HepG2 (cell line): ENCODE data around the gene NT5DC1. TPM values are rescaled to one million over a fixed set of nuclear protein-coding genes. Genes with fewer than 3 reads are reported as not detected.

Experiments
- ARID4A ChIP-seq: sonication (generic); formaldehyde crosslinking; IDR thresholded peaks from 2 replicates; pipeline ENCODE4 v1.5.0; 2020; ENCODE audit warnings: mild to moderate bottlenecking, missing genetic modification reagents, borderline replicate concordance
- ARNT ChIP-seq: fragments of 450-650 bp; IDR thresholded peaks from 2 replicates; pipeline ENCODE4 v1.6.1; 2017
- CCDC6 ChIP-seq: sonication (generic); formaldehyde crosslinking; IDR thresholded peaks from 2 replicates; pipeline ENCODE4 v1.8.1; 2022; ENCODE audit warnings: mild to moderate bottlenecking, missing genetic modification reagents, moderate library complexity
- CSRNP2 ChIP-seq: sonication (generic); formaldehyde crosslinking; conservative IDR thresholded peaks from 2 replicates; pipeline ENCODE4 v1.8.0; 2022; ENCODE audit warnings: low read depth, missing genetic modification reagents
- GABPA ChIP-seq, 2 experiments: IDR thresholded peaks; 2 replicates each; pipeline ENCODE4 v1.6.1; 2011 to 2016; ENCODE audit warnings: low read depth in 2 of 2, low read length in 1 of 2, missing biosample characterization in 1 of 2, missing genetic modification characterization in 1 of 2
- GZF1 ChIP-seq: sonication (generic); formaldehyde crosslinking; IDR thresholded peaks from 2 replicates; pipeline ENCODE4 v1.5.1; 2020; ENCODE audit warnings: mild to moderate bottlenecking, missing genetic modification reagents
- MTF2 ChIP-seq: sonication (generic); formaldehyde crosslinking; IDR thresholded peaks from 2 replicates; pipeline ENCODE4 v1.5.0; 2020; ENCODE audit warnings: missing genetic modification reagents, borderline replicate concordance
- MYC ChIP-seq: sonication (generic); formaldehyde crosslinking; IDR thresholded peaks from 2 replicates; pipeline ENCODE4 v1.9.0; 2021; ENCODE audit warnings: missing genetic modification reagents, borderline replicate concordance
- PRPF4 ChIP-seq: fragments of 200-400 bp; formaldehyde crosslinking; IDR thresholded peaks from 2 replicates; pipeline ENCODE4 v1.6.1; 2016; ENCODE audit warnings: low read length, low read depth; ENCODE audit not compliant: poor library complexity, severe bottlenecking
- RBM22 ChIP-seq: fragments of 200-400 bp; formaldehyde crosslinking; optimal IDR thresholded peaks from 2 replicates; pipeline ENCODE3; 2017; ENCODE audit warnings: mild to moderate bottlenecking, low read length, moderate library complexity
- SAP130 ChIP-seq: IDR thresholded peaks from 2 replicates; pipeline ENCODE4 v1.6.1; 2016; ENCODE audit warnings: low read depth
- SPEN ChIP-seq: sonication (generic); formaldehyde crosslinking; IDR thresholded peaks from 2 replicates; pipeline ENCODE4 v1.5.1; 2020; ENCODE audit warnings: low read depth, mild to moderate bottlenecking, missing genetic modification reagents
- TAF1 ChIP-seq: sonication (generic); formaldehyde crosslinking; IDR thresholded peaks from 2 replicates; pipeline ENCODE4 v1.4.0; 2020; ENCODE audit warnings: missing genetic modification reagents
- YY1 ChIP-seq: IDR thresholded peaks from 2 replicates; pipeline ENCODE4 v1.6.1; 2011; ENCODE audit warnings: low read length, low read depth, moderate library complexity, mild to moderate bottlenecking; ENCODE audit not compliant: insufficient read depth, insufficient replicate concordance
- ZBTB8A ChIP-seq: sonication (generic); formaldehyde crosslinking; IDR thresholded peaks from 2 replicates; pipeline ENCODE4 v1.4.0; 2020; ENCODE audit warnings: mild to moderate bottlenecking, low read depth, missing genetic modification reagents, borderline replicate concordance
- ZNF292 ChIP-seq: sonication (generic); formaldehyde crosslinking; IDR thresholded peaks from 2 replicates; pipeline ENCODE4 v1.8.1; 2022; ENCODE audit warnings: mild to moderate bottlenecking, low read depth, missing genetic modification reagents, borderline replicate concordance
- ZNF326 ChIP-seq: sonication (generic); formaldehyde crosslinking; IDR thresholded peaks from 2 replicates; pipeline ENCODE4 v1.4.0; 2020; ENCODE audit warnings: missing genetic modification reagents, borderline replicate concordance
- ZNF460 ChIP-seq: sonication (generic); formaldehyde crosslinking; IDR thresholded peaks from 2 replicates; pipeline ENCODE4 v1.5.1; 2020; ENCODE audit warnings: missing genetic modification reagents, mild to moderate bottlenecking, borderline replicate concordance
- ZNF558 ChIP-seq: sonication (generic); formaldehyde crosslinking; IDR thresholded peaks from 2 replicates; pipeline ENCODE4 v1.9.0; 2022; ENCODE audit warnings: mild to moderate bottlenecking, missing genetic modification reagents, borderline replicate concordance
- polyA plus RNA-seq, 8 experiments: library from polyadenylated mRNA; depleted of rRNA in 3 of 8; stranded (reverse) in 7 of 8; unstranded in 1 of 8; fragments of >200 nt; fragmentation: Illumina TruSeq in 4 of 8; extraction: Trizol in 4 of 8; gene quantifications; 2 replicates each; pipeline versions ENCODE4 v1.2.1 to v1.2.3, GENCODE V29; 2011 to 2016; ENCODE audit warnings: low read depth in 4 of 8, missing spikeins in 1 of 8, mixed read lengths in 1 of 8; ENCODE audit not compliant: insufficient read depth in 1 of 8
- total RNA-seq, 5 experiments: library from RNA; depleted of rRNA; stranded (reverse); fragments of >200 nt; fragmentation: Illumina TruSeq; extraction: Trizol; gene quantifications; 2 replicates each; pipeline ENCODE4 v1.2.3, GENCODE V29; 2016; ENCODE audit warnings: low read depth in 1 of 5
- TF ChIP-seq, protein P1 (sequence below): sonication (generic); formaldehyde crosslinking; IDR thresholded peaks from 2 replicates; pipeline ENCODE4 v1.5.1; 2020; ENCODE audit warnings: missing genetic modification reagents, mild to moderate bottlenecking, borderline replicate concordance

Gene NT5DC1
- total and polyA plus RNA-seq, 2 of the 13 experiments (the other 11 are each of a cell fraction or from before 2014, with no cell fraction given) = 27.0 to 56.1 TPM

GRCh38 chr6:116253505-116254296 is 153.0 kb downstream of the NT5DC1 start, which contains the start of gene TSPYL4 (continued):
- TF ChIP-seq GABPA (IDR thresholded peaks at IDR 0.05; ENCODE audit: low read depth, low read length) (no peak; the same call in 1 of the 2 replicates), GABPA (CRISPR knock-in tag; IDR thresholded peaks at IDR 0.05; ENCODE audit: low read depth) (peak; percentile 82), ZBTB8A (CRISPR knock-in tag) (no peak), MYC (CRISPR knock-in tag) (peak; percentile 24; the same call in 1 of the 2 replicates), GZF1 (CRISPR knock-in tag) (peak; percentile 89), CCDC6 (CRISPR knock-in tag) (peak; percentile 12; the same call in 1 of the 2 replicates), PRPF4 (no peak), CSRNP2 (no peak), ARID4A (CRISPR knock-in tag) (peak; percentile 88), SAP130 (CRISPR knock-in tag) (peak; percentile 91), TAF1 (CRISPR knock-in tag) (peak; percentile 53; the same call in 1 of the 2 replicates), ARNT (no peak), MTF2 (CRISPR knock-in tag) (0 out of 2 replicates have a peak, but pooled peaks have one; percentile 37), ZNF558 (CRISPR knock-in tag) (peak; percentile 92; the same call in 1 of the 2 replicates), RBM22 (peak; percentile 93), ZNF292 (CRISPR knock-in tag) (peak; percentile 96), YY1 (peak; percentile 62), ZNF460 (CRISPR knock-in tag) (no peak), ZNF326 (CRISPR knock-in tag) (no peak), SPEN (CRISPR knock-in tag) (peak; percentile 57)
- TF ChIP-seq, protein P1, sequence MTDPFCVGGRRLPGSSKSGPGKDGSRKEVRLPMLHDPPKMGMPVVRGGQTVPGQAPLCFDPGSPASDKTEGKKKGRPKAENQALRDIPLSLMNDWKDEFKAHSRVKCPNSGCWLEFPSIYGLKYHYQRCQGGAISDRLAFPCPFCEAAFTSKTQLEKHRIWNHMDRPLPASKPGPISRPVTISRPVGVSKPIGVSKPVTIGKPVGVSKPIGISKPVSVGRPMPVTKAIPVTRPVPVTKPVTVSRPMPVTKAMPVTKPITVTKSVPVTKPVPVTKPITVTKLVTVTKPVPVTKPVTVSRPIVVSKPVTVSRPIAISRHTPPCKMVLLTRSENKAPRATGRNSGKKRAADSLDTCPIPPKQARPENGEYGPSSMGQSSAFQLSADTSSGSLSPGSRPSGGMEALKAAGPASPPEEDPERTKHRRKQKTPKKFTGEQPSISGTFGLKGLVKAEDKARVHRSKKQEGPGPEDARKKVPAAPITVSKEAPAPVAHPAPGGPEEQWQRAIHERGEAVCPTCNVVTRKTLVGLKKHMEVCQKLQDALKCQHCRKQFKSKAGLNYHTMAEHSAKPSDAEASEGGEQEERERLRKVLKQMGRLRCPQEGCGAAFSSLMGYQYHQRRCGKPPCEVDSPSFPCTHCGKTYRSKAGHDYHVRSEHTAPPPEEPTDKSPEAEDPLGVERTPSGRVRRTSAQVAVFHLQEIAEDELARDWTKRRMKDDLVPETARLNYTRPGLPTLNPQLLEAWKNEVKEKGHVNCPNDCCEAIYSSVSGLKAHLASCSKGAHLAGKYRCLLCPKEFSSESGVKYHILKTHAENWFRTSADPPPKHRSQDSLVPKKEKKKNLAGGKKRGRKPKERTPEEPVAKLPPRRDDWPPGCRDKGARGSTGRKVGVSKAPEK (CRISPR knock-in tag) = peak; percentile 43; the same call in 1 of the 2 replicates
